Measurements from ENCODE around the gene PRR29.

Gene PRR29

GRCh38 chr17:63955791-63956190 lies 42.4 kb upstream of the PRR29 start:
- Histone ChIP-seq H3K9me2 (ENCODE audit: low read depth, low read length) (no peaks in the 10 kb centered on the region), H3K4me3 (ENCODE audit: low read depth, low read length, poor library complexity, severe bottlenecking) (no peak overlapping the region), H3K9ac (ENCODE audit: low read length) (no peak overlapping the region; the same call in 1 of the 2 replicates), H3K79me2 (ENCODE audit: insufficient read depth, low read length) (no peaks in the 10 kb centered on the region), H3K27me3 (ENCODE audit: insufficient read depth, low read length) (no peaks in the 10 kb centered on the region), H2AFZ (ENCODE audit: low read length) (no peak overlapping the region), H3K9me3 (ENCODE audit: low read length) (no peaks in the 10 kb centered on the region), H3K27ac (ENCODE audit: low read depth, low read length, poor library complexity, severe bottlenecking) (peak overlapping the region; percentile 97), H3K4me1 (ENCODE audit: insufficient read depth, low read length, severe bottlenecking) (peaks cover 39% of the 10 kb centered on the region), H3K4me2 (ENCODE audit: low read length) (no peak overlapping the region), H3K36me3 (ENCODE audit: insufficient read depth, low read length) (no peaks in the 10 kb centered on the region), H3F3A (ENCODE audit: insufficient read depth, low read length) (no peaks in the 10 kb centered on the region), H4K20me1 (ENCODE audit: insufficient read depth, low read length) (no peaks in the 10 kb centered on the region)
- TF ChIP-seq EZH2 (IDR thresholded peaks at IDR 0.05; ENCODE audit: borderline replicate concordance, low read length), result no peak
- TF ChIP-seq CTCF (IDR thresholded peaks at IDR 0.05; ENCODE audit: low read length), result no peak

GRCh38 chr17:63956296-63956920 lies 41.7 kb upstream of the PRR29 start:
- Histone ChIP-seq H3K9me2 (ENCODE audit: low read depth, low read length) (no peaks in the 10 kb centered on the region), H3K27ac (ENCODE audit: low read depth, low read length, poor library complexity, severe bottlenecking) (no peak overlapping the region), H3K4me1 (ENCODE audit: insufficient read depth, low read length, severe bottlenecking) (peaks cover 42% of the 10 kb centered on the region), H4K20me1 (ENCODE audit: insufficient read depth, low read length) (no peaks in the 10 kb centered on the region), H3K4me3 (ENCODE audit: low read depth, low read length, poor library complexity, severe bottlenecking) (no peak overlapping the region), H3K9me3 (ENCODE audit: low read length) (no peaks in the 10 kb centered on the region), H3K27me3 (ENCODE audit: insufficient read depth, low read length) (no peaks in the 10 kb centered on the region), H3K4me2 (ENCODE audit: low read length) (no peak overlapping the region), H2AFZ (ENCODE audit: low read length) (no peak overlapping the region), H3K9ac (ENCODE audit: low read length) (no peak overlapping the region), H3F3A (ENCODE audit: insufficient read depth, low read length) (no peaks in the 10 kb centered on the region), H3K36me3 (ENCODE audit: insufficient read depth, low read length) (no peaks in the 10 kb centered on the region), H3K79me2 (ENCODE audit: insufficient read depth, low read length) (no peaks in the 10 kb centered on the region)
- no peak for TF ChIP-seq CTCF (IDR thresholded peaks at IDR 0.05; ENCODE audit: low read length)
- TF ChIP-seq EZH2 (IDR thresholded peaks at IDR 0.05; ENCODE audit: borderline replicate concordance, low read length), result no peak

- no peaks in the 10 kb centered on the region for H4K20me1 ChIP-seq (ENCODE audit: insufficient read depth, low read length)
- H3K9ac ChIP-seq (ENCODE audit: low read length), result no peak overlapping the region
- TF ChIP-seq CTCF (IDR thresholded peaks at IDR 0.05; ENCODE audit: low read length), result no peak
- TF ChIP-seq EZH2 (IDR thresholded peaks at IDR 0.05; ENCODE audit: borderline replicate concordance, low read length), result no peak
- no peaks in the 10 kb centered on the region for H3K79me2 ChIP-seq (ENCODE audit: insufficient read depth, low read length)
- peak overlapping the region; percentile 66 for H3K4me3 ChIP-seq (ENCODE audit: low read depth, low read length, poor library complexity, severe bottlenecking)
- peak overlapping the region; percentile 92; the same call in 1 of the 2 replicates for H3K4me2 ChIP-seq (ENCODE audit: low read length)
- H3K9me2 ChIP-seq (ENCODE audit: low read depth, low read length), result no peaks in the 10 kb centered on the region
- no peaks in the 10 kb centered on the region for H3K9me3 ChIP-seq (ENCODE audit: low read length)
- H3K27ac ChIP-seq (ENCODE audit: low read depth, low read length, poor library complexity, severe bottlenecking), result no peak overlapping the region
- no peak overlapping the region for H2AFZ ChIP-seq (ENCODE audit: low read length)
- no peaks in the 10 kb centered on the region for H3K36me3 ChIP-seq (ENCODE audit: insufficient read depth, low read length)
- H3K4me1 ChIP-seq (ENCODE audit: insufficient read depth, low read length, severe bottlenecking), result peaks cover 21% of the 10 kb centered on the region
- no peaks in the 10 kb centered on the region for H3K27me3 ChIP-seq (ENCODE audit: insufficient read depth, low read length)
- no peaks in the 10 kb centered on the region for H3F3A ChIP-seq (ENCODE audit: insufficient read depth, low read length)
Measured at GRCh38 chr17:63960006-63960405, 38.1 kb upstream of the PRR29 start.
